BJ (cell line): ENCODE results near the gene SLC35E3. TPM values are rescaled to one million over a fixed set of nuclear protein-coding genes. Genes with fewer than 3 reads are reported as not detected.

Experiments used
- CTCF ChIA-PET: fragments of 350-600 bp; formaldehyde crosslinking; extraction: SDS; loops from one replicate; lab custom pipeline; 2021; ENCODE audit warnings: antibody characterized with exemption, inconsistent platforms; lab: Yijun Ruan, JAX
- POLR2A ChIA-PET: fragments of 300-600 bp; sonication (Branson Sonifier 250); formaldehyde crosslinking; extraction: SDS; loops from one replicate; lab custom pipeline; 2021; ENCODE audit warnings: antibody characterized with exemption; lab: Charles Lee
- DNase-seq: peaks from one replicate; pipeline ENCODE4 v3.0.0-alpha.2; 2011; ENCODE audit warnings: low read depth
- H3K27me3 ChIP-seq: 2 replicates; pipeline ENCODE4 v1.6.0; 2011; ENCODE audit warnings: low read length; ENCODE audit not compliant: control insufficient read depth, insufficient read depth
- H3K36me3 ChIP-seq: 2 replicates; pipeline ENCODE4 v1.5.1; 2011; ENCODE audit warnings: low read length; ENCODE audit not compliant: control insufficient read depth, insufficient read depth
- H3K4me3 ChIP-seq: 2 replicates; pipeline ENCODE4 v1.5.1; 2011; ENCODE audit warnings: low read depth, mild to moderate bottlenecking, control low read depth, low read length
- polyA plus RNA-seq: library from polyadenylated mRNA; depleted of rRNA; stranded (reverse); fragments of >200 nt; gene quantifications from 2 replicates; pipeline ENCODE4 v1.2.3, GENCODE V29; 2011
- TF ChIP-seq, protein P1 (sequence below): IDR thresholded peaks from 2 replicates; pipeline ENCODE4 v1.5.1; 2011; ENCODE audit warnings: low read depth, mild to moderate bottlenecking, control low read depth, inconsistent platforms, low read length, moderate library complexity; ENCODE audit not compliant: insufficient read depth

The SLC35E3 gene
- polyA plus RNA-seq, 1 experiment, result 5.7 TPM

DNA sequence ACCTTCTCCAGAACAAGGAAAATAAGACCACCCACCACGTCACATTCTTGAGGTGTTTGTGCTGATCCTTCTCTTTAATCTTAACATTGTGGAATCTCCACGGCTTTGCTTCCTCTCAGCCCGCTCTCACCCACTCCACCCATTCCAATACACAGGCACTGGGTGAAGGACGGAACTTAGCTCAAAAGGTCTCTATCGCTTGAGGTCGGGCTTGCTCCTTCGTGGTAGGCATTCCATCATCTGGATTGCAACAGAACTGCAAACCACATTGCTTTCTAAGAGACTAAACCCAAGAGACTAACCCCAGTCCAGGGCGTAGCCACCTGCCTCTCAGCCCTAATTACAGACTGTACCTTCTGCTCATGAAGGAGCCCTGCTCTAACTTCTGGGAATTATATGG lies 38.0 kb downstream of the SLC35E3 start:
- TF ChIP-seq, protein P1, sequence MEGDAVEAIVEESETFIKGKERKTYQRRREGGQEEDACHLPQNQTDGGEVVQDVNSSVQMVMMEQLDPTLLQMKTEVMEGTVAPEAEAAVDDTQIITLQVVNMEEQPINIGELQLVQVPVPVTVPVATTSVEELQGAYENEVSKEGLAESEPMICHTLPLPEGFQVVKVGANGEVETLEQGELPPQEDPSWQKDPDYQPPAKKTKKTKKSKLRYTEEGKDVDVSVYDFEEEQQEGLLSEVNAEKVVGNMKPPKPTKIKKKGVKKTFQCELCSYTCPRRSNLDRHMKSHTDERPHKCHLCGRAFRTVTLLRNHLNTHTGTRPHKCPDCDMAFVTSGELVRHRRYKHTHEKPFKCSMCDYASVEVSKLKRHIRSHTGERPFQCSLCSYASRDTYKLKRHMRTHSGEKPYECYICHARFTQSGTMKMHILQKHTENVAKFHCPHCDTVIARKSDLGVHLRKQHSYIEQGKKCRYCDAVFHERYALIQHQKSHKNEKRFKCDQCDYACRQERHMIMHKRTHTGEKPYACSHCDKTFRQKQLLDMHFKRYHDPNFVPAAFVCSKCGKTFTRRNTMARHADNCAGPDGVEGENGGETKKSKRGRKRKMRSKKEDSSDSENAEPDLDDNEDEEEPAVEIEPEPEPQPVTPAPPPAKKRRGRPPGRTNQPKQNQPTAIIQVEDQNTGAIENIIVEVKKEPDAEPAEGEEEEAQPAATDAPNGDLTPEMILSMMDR, result no peak
- DNase-seq, result no peak
- POLR2A ChIA-PET, result no interaction called here
- Histone ChIP-seq H3K36me3 (no peaks in the 10 kb centered on the region), H3K27me3 (no peaks in the 10 kb centered on the region), H3K4me3 (no peak overlapping the region)
- CTCF ChIA-PET, result interaction anchor here (0.6 kb wide), 1 partner anchor 20 kb away, joined by 5 read pairs; no protein-coding TSS in a partner anchor

DNA sequence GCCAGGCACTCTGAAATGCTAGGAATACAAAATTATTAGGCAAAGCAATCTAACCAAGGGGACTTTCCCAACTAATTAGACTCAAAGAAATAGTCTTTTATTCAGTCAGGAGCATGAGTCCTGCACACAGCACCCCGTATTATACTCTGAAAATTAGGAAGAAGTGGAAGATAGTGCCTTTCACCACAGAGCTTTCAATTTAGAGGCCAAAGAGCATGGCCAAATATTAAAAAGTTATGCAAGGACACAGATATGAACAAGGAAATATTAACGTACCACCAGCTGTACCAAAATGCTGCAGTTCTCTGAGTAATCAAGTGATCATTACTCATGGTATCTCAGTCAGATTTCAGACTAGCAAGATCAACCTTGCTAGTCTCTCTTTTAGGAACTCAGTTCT lies 39.4 kb downstream of the SLC35E3 start:
- Histone ChIP-seq H3K36me3 (no peaks in the 10 kb centered on the region), H3K27me3 (no peaks in the 10 kb centered on the region), H3K4me3 (no peak overlapping the region)
- POLR2A ChIA-PET, result no interaction called here
- no peak for DNase-seq
- CTCF ChIA-PET, result interaction anchor here (1.3 kb wide), 2 partner anchors 10 to 45 kb away, joined by 3 read pairs; no protein-coding TSS in a partner anchor
- TF ChIP-seq, protein P1, result no peak

DNA sequence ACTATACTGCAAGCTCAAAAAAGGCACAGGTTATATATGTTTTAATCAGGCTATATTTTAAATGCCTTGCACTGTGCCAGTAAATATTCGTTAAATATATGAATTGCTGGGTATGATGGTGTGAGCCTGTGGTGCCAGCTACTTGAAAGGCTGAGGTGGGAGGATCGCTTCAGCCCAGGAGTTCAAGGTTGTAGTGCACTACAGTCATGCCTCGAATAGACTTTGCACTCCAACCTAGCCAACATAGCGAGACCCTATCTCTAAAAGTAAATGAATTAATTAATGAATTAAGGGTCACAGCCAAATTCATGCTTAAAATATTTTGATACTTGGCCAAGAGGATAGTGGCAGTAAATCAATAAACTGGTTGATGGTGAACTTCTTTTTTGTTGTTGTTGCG lies 39.8 kb downstream of the SLC35E3 start:
- Histone ChIP-seq H3K36me3 (no peaks in the 10 kb centered on the region), H3K4me3 (no peak overlapping the region), H3K27me3 (no peaks in the 10 kb centered on the region)
- ChIA-PET CTCF (interaction anchor here (1.3 to 2.0 kb wide), 3 partner anchors 10 to 45 kb away, joined by 3 to 7 read pairs (median 3); no protein-coding TSS in a partner anchor), POLR2A (no interaction called here)
- no peak for DNase-seq
- TF ChIP-seq, protein P1, result no peak

DNA sequence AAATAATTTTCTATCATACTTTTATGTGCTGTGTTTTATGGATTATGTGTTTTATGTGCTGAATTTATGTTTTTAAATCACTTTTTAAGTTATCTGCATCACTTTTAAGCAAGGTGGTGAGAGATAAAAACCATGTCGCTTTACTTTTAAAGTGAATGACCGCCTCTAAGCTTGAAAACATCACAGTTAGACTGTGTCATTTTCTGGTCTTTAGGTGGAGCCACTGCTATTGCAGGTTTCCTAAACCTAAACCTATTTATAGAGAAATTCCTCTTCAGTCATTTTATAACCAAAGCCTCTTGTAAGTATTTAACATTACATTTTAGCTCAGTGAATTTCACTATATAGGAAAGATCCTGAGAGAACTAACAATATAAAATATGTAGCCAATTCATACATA lies 41.0 kb downstream of the SLC35E3 start:
- ChIA-PET POLR2A (interaction anchor here (0.7 to 1.0 kb wide), 2 partner anchors 8 to 22 kb away, joined by 7 to 14 read pairs; no protein-coding TSS in a partner anchor), CTCF (interaction anchor here (1.1 to 2.0 kb wide), 3 partner anchors 8 to 22 kb away, joined by 3 to 7 read pairs (median 4); no protein-coding TSS in a partner anchor)
- Histone ChIP-seq H3K36me3 (no peaks in the 10 kb centered on the region), H3K4me3 (no peak overlapping the region), H3K27me3 (no peaks in the 10 kb centered on the region)
- TF ChIP-seq, protein P1, result 0 out of 2 replicates have a peak, but pooled peaks have one; percentile 4
- DNase-seq, result no peak

DNA sequence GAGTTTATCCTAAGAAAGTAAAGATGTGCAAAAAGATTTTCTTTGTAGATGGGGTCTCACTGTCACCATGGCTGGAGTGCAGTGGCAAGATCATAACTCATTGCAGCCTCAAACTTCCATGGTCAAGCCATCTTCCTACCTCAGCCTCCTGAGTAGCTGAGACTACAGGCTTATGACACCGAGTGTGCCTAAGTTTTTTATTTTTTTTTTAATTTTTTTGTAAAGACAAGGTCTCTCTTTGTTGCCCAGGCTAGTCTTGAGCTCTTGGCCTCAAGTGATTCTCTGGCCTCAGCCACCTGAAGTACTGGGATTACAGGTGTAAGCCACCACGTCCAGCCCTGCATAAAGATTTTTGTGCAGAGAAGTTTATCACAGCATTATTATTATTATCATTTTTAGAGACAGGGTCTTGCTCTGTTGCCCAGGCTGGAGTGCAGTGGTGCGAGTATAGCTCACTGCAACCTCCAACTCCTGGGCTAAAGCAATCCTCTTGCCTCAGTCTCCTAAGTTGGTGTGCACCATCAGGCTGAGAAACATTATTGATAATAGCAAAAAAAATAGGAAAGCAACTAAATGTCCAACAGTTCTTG lies 42.7 kb downstream of the SLC35E3 start:
- ChIA-PET POLR2A (no interaction called here), CTCF (interaction anchor here (0.7 kb wide), 1 partner anchor 372 kb away, joined by 6 read pairs; no protein-coding TSS in a partner anchor)
- no peak for DNase-seq
- H3K27me3 ChIP-seq, result no peaks in the 10 kb centered on the region
- TF ChIP-seq, protein P1, result no peak
- H3K4me3 ChIP-seq, result no peak overlapping the region
- no peaks in the 10 kb centered on the region for H3K36me3 ChIP-seq
